ENCODE data around the gene LRRC58. TPM values are rescaled to one million over a fixed set of nuclear protein-coding genes. Genes with fewer than 3 reads are reported as not detected.
"Not testable (repeated sequence)": the region's sequence is repeated elsewhere in the genome, so short reads cannot be mapped to it uniquely, and the experiment has no call there.

Gene LRRC58
- 10 to 100 TPM; 31.9 to 35.2 (median 33.0) TPM for polyA plus RNA-seq (ENCODE audit: insufficient read length in 3 of 3)

DNA sequence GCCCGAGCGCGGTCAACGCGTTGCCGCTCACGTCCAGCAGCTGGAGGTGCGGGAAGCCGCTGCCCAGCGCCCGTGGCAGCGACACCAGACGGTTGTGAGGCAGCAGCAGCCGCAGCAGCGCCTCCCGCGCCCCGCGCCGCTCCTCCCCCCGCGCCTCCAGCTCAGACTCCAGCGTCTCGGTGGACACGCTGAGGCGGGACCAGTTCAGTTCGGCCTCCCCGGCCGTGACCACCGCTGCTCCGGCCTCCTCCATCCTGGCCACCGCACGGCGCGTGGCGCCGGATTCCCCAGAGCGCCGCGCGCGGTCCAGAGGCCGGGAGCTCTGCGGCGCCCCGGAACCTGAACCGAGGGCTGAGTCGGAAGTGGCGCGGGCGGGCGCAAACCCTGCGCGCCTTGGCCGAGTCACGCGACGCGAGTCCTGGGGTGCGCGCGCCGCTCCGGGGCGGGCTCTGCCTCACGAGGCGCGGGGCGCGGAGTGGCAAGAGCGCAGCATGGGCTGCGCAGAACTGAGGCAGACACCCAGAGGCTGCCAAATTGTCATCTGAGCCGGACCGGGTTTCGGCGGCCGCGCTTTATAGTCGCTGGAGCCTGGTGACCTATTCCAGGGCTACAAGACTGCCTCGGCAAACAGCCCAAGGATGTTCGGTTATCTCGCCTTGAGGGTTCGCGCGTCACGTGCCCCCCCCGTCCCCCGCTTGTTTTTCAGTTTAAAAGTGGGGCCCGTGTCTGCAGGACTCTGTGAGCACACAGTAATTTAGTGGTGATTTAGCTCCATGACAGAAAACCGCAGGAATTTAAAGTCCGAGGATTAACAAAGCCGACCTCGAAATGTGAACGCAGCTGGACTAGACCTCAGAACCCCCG lies at the start of gene LRRC58:
Gene LRRC58, minus strand, starts transcription at position 364 of the 864 bp plus-strand sequence. Its CDS starts 111 bp downstream, at position 253.
- DNase-seq (ENCODE audit: low read depth in 3 of 3, low spot score in 2 of 3), result peak; percentile 75 to 88 (median 87)

GRCh38 chr3:120396469-120396868 lies 47.3 kb upstream of the LRRC58 start:
- no peak for DNase-seq (ENCODE audit: low read depth in 3 of 3, low spot score in 2 of 3)

- no peak for DNase-seq (ENCODE audit: low read depth in 3 of 3, low spot score in 2 of 3)
Observed at GRCh38 chr3:120394347-120394746, 45.2 kb upstream of the LRRC58 start.

DNA sequence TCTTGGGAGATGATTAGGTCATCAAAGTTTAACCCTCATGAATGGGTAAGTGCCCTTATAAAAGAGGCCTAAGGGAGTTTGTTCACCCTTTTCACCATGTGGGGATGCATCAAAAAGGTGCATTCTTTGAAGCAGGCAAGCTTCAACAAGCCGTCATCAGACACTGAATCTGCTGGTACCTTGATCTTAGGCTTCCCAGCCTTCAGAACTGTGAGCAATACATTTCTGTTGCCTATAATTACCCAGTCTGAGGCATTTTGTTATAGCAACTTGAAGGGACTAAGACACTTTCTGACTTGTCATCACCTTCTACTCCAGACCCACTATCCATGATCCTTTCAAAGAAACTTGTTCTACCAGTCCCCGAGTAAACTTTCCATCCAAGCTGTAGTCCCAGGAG lies 44.6 kb upstream of the LRRC58 start:
- no peak for DNase-seq (ENCODE audit: low read depth in 3 of 3, low spot score in 2 of 3)

- no peak for DNase-seq (ENCODE audit: low read depth in 3 of 3, low spot score in 2 of 3)
Observed at GRCh38 chr3:120393243-120393642, 44.1 kb upstream of the LRRC58 start.

DNA sequence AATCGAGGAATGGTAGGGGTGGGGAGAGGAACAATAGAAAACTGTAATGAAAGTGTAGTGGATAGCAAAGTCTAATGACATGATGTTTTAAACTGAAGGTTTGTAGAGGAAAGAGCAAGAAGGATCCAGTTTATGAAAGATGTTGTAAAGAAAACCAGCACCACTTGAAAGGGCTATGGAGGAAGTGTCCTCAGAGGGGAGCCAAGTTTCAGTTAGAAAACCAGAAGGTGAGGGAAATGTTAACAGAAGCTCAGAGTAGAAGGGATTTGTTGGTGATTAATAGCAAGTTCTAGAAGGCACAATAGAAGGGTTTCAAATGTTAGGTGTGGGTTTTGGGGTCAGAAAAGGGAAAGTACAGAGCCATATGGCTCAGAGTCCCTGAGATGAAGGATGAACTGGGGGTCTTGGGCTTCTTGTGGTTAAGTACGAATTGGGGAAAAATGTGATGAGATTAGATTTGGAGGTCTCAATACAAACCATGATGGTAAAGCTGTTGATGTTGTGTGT lies 33.8 kb upstream of the LRRC58 start:
- no peak for DNase-seq (ENCODE audit: low read depth in 3 of 3, low spot score in 2 of 3)

DNA sequence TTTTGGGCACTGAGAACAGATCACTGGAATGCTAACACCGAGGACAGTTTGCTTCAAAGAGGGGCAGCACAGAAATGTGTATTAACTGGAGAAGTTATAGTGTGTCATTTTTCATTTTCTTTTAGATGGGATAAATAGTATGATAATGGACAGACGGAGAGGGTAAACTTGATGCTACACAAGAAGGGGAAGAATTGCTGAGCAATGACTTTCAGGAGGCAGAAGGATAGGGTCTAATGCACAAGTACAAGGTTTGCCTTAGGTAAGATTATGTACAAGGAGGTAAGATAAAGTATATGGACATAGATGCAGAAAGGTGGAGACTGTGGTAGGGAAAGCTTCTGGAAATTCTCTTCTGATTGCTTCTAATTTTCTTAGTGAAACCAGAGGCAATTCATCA lies 32.3 kb upstream of the LRRC58 start:
- no peak for DNase-seq (ENCODE audit: low read depth in 3 of 3, low spot score in 2 of 3)

- DNase-seq (ENCODE audit: low read depth in 3 of 3, low spot score in 2 of 3), result not testable (repeated sequence)
Observed at GRCh38 chr3:120377948-120378347, 28.8 kb upstream of the LRRC58 start.

DNA sequence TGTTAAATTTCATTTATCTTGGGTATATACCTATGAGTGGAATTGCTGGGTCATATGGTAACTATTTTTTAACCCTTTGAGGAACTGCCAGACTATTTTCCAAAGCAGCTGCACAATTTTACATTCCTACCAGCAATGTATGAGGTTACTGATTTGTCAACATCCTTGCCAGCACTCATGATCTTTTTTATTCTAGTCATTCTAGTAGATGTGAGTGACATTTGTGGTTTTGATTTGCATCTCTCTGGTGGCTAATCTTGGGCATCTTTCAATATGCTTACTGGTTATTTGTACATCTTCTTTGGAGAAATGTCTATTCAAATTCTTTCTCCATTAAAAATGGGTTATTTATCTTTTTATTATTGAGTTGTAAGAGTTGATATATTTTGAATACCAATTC lies 21.3 kb upstream of the LRRC58 start:
- DNase-seq (ENCODE audit: low read depth in 3 of 3, low spot score in 2 of 3), result no peak

DNA sequence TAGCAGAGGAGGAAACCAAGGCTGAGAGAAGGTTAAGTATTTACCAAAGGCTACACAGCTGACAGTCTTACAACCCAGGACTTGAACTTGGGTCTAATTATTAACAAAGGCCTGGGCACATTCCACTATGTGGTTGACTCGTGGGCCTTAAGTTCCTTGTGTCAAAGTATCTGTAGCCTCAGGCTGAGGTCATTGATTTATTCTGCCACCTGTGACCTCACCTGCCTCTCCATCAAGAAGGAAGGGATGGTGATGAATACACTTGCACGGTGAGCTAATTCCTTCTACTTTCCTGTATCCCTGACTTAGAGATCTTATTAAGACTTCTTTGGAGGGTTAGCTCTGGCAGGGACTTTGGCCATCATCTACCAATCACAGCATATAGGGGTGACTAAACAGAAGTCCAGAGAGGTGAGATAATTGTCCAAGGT lies 19.9 kb upstream of the LRRC58 start:
- DNase-seq (ENCODE audit: low read depth in 3 of 3, low spot score in 2 of 3), result no peak

GRCh38 chr3:120368172-120368571 lies 19.0 kb upstream of the LRRC58 start:
- no peak for DNase-seq (ENCODE audit: low read depth in 3 of 3, low spot score in 2 of 3)

- DNase-seq (ENCODE audit: low read depth in 3 of 3, low spot score in 2 of 3), result no peak
Observed at GRCh38 chr3:120364821-120365220, 15.7 kb upstream of the LRRC58 start.

- no peak for DNase-seq (ENCODE audit: low read depth in 3 of 3, low spot score in 2 of 3)
Observed at GRCh38 chr3:120364101-120364500, 14.9 kb upstream of the LRRC58 start.

- DNase-seq (ENCODE audit: low read depth in 3 of 3, low spot score in 2 of 3), result no peak
Observed at GRCh38 chr3:120357807-120358206, 8.7 kb upstream of the LRRC58 start.

GRCh38 chr3:120355486-120355885 lies 6.3 kb upstream of the LRRC58 start:
- no peak for DNase-seq (ENCODE audit: low read depth in 3 of 3, low spot score in 2 of 3)

GRCh38 chr3:120353463-120353862 lies 4.3 kb upstream of the LRRC58 start:
- no peak for DNase-seq (ENCODE audit: low read depth in 3 of 3, low spot score in 2 of 3)

DNA sequence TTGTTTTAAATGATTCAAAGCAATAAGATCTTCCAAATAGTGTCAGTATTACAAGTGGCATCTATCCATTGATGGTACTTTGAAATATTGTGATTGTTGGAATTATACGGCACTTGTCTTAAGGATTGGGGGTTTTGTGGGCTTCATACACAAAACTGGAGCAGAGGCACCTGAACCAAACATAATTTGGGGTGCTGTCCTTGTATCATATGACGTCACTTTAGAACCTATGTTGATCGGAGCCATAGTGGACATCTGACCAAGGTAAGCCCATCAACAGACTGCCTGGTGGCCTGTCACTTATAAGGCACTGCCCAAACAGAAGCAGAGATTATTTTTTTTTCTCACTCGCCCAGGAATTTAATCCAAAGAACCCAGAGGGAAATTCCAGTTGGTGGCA lies 2.9 kb upstream of the LRRC58 start:
- DNase-seq (ENCODE audit: low read depth in 3 of 3, low spot score in 2 of 3), result no peak

DNA sequence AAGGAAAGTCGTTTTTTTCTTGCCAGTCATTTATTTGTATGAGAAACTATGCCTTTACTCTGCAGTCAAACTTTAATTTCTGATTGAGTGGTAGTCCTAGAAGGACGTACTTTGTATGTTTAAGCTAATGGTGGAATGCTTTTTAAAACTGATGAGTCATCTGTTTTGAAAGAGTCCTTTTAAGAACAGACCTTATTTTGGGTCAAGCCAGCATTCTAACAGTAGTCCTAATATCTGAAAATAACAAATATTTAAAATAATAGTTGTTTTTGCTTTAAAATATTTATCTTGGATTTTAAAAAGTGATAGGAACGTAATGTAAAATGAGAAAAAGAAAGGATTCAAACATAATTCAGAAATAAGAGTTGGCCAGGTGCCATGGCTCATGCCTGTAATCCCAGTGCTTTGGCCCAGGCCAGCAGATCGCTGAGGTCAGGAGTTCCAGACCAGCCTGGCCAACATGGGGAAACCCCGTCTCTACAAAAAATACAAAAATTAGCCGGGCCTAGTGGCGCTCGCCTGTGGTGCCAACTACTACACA lies 1.3 kb upstream of the LRRC58 start:
- no peak for DNase-seq (ENCODE audit: low read depth in 3 of 3, low spot score in 2 of 3)

DNA sequence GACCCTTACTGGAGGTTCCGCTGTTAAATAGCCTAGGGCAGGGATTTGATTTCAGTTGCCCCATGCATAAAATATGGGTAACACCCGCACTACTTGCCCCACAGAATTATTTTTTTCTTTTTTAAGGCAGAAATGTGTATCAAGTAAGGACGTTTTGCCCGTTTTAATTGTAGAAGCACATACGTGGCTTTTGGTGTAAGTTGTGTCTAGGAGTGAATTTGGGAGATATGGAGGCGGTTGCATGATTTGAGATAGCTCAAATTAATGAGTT lies 636 bp upstream of the LRRC58 start:
- peak in 1 of 3 donors; percentile 39 for DNase-seq (ENCODE audit: low read depth in 3 of 3, low spot score in 2 of 3)

DNA sequence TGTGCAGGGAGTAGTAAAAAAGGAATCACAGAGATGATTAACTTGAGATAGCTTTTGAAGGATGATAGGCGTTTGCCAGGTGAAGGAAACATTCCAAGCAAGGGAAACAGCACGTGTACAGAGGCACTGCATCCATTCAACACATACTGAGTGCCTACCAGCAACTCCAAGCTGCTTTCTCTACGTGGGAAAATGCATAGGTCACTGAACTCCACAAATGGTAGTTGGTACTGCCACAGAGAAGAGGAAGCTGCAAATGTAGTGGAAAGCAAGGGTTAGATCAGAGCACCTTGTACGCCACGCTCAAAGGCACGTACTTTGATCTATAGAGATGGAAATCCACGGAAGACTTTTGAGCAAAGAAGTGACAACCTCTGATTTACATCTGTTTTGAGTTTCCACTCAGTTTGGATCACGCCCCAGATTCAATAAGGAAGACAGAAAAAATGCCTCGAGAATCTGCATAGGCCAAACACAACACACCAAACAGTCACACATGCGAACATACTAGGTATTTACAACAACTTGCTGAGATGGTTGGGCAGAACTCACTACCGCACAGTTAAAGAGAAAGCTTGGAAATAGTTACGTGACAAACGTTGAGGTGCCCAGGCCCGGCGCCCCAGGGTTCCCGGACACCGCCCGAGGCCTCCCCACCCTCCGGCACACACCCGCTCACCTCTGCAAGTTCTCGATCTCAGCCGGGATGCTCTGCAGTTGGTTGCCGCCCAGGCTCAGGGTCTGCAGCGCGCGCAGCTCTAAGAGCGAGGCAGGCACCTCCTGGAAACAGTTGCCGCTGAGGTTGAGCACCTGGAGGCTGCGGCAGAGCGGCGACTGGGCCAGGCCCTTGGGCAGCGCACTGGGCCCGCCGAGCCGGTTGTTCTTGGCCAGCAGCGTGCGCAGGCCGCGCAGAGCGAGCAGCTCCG lies 826 bp downstream of the LRRC58 start:
- DNase-seq (ENCODE audit: low read depth in 3 of 3, low spot score in 2 of 3), result peak in 1 of 3 donors; percentile 50

DNA sequence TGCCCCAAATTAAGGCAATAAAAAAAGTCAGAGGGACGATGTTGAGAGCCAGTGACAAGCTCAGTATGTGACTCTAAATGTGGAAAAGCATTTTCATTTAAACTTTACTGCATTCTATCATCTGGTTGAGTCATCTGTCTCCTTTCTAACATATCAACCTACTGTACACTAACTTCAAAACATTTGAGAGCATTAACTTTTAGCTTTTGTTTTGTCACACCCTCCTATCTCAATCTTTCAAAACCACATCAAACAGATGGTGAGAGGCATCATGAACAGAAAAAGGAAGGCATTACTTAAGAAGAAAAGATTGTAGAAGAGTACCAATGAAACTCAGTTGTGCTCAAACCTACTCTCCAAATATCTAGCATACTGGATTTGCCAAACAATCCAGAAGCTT lies 4.8 kb downstream of the LRRC58 start:
- DNase-seq (ENCODE audit: low read depth in 3 of 3, low spot score in 2 of 3), result no peak
